Measurements from ENCODE around the gene KCTD11.

KCTD11 gene

DNA sequence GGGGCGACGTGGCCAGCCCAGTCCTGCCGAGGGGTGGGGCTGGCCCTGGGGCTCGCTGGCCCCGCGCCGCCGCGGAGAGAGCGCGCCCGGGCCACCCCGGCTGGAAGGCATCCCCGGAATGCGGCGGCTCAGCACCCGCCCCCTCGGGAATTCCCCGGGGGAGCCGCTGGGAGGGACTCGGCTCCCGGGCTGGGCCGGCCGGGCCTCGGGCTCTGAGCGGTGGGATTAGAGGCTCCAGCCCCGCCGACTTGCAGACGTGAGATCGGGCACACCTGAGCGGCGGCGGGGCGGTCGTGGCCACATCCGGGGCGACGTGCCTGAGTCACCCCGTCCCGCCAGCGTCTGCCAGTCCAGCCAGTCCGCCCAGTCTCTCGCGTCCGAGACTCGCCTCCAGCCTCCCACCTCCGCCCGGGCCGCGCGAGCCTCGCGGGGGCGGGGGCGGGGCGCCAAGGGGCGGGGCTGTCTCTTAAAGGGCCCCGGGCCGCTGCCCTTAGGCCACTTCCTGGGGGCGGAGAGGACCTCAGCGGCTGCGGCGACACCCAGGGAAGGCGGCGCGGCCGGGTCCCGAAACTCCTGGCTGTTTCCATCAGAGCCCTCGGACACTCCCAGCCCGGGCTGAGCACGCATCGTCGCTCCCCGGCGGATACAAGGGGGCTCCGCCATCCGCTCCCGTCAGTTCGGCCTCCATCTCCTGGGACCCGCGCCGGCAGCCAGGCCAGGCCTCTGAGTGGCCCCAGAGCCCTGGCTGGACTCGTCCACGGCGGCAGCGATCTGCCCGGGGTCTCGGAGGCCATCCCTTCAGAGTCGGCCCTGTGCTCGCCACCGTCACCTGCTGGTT lies at the start of gene KCTD11:
TSS of gene KCTD11 (plus strand) at position 498 of the 838 bp plus-strand sequence.
- DNase-seq (ENCODE audit: low read depth in 2 of 2, low spot score in 1 of 2) = peak in 1 of 2 donors; percentile 72

DNA sequence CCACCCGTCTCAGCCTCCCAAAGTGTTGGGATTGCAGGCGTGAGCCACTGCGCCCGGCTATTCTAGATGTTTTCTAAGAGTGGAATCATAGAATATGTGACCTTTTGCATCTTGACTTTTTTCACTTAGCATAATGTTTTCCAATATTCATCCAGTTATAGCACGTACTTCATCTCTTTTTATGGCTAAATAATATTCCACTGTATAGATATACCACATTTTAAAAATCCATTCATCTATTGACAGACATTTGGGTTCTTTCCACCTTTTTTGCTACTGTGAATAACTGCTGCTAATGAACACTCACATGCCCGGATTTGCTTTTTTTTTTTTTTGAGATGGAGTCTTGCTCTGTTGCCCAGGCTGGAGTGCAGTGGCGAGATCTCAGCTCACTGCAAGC lies 47.8 kb upstream of the KCTD11 start:
- no peak for DNase-seq (ENCODE audit: low read depth in 2 of 2, low spot score in 1 of 2)

DNA sequence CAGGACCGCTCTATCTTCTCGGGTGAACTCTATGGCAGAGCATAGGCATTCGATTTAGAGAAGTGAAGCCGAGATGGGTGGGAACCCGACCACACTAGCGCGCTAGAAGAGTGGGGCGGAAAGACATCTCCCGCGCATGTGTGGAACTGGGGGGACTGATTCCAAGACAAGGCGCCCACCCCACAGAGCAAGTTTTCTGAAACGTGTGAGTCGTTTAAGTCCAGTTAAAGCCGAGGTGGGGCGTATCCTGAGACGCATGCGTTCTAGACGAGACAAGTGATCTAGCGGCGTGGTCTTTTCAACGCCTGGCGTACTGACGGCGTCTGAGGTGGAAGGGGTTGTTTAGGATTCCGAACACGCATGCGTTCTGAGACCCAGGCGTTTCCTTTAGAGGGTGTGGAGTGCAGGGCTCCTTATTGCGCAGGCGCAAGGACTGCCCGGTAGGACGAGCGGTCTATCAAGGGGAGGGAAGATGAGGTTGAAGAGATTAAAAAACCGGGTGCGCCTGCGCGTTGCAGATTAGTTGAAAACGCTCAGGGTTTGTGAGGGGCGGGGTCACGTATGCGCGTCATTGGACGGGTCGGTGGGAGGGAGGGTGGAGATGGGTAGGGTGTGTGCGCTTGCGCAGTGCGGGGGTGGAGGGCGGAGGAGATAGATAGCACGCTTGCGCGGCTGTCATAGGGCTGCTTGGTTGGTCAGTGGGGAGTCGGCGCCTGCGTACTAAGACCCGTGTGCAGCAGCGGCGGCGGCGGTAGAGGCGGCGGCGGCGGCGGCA lies 44.9 kb upstream of the KCTD11 start, which contains the start of gene EIF5A:
TSS of gene EIF5A (plus strand) at position 718 of the 775 bp plus-strand sequence. CDS start 2,008 bp downstream, outside the sequence.
- DNase-seq (ENCODE audit: low read depth in 2 of 2, low spot score in 1 of 2) = peak; percentile 100

DNA sequence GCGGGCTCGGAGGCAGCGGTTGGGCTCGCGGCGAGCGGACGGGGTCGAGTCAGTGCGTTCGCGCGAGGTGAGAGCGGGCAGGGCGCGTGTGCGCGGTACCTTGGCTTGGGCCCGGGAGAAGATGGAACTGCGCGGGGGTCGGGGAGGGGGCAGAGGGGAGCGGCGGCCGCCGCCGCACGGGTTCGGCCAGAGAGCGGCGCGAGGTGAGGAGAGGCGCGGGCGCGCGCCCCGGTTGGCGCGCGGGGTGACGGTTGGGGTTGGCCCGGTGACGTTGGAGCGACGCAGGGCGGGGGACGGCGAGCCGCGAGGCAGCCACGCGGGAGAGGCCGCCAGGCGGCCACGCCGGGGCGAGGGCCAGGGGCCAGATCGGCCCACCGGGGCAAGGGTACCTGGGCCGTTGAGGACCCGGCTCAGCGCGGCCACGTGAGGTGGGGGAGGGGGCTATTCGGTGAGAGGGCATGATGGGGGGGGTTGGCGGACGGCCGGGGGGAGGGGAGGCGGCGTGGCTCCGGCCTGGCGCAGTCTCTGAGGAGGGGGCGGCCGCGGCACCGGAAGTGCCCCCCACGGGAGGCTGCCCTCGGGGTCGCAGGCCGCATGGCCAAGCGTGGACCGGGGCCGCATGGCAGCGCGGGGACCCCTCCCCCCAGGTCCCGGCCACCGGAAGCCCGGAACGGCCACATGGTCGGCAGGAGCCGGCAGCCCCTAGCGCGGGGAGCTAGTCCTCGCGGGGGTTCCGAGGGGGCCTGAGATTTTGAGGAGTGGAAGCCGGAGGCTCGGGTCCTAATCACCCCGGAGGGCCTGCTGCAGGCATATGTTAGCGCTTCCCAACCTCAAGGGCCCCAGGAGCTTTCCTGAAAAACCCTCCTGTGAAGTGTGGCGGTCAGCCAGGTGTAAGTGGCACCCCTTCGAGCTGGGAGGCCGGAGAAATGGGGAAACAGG lies 44.0 kb upstream of the KCTD11 start:
- peak in 1 of 2 donors; percentile 22 for DNase-seq (ENCODE audit: low read depth in 2 of 2, low spot score in 1 of 2)

DNA sequence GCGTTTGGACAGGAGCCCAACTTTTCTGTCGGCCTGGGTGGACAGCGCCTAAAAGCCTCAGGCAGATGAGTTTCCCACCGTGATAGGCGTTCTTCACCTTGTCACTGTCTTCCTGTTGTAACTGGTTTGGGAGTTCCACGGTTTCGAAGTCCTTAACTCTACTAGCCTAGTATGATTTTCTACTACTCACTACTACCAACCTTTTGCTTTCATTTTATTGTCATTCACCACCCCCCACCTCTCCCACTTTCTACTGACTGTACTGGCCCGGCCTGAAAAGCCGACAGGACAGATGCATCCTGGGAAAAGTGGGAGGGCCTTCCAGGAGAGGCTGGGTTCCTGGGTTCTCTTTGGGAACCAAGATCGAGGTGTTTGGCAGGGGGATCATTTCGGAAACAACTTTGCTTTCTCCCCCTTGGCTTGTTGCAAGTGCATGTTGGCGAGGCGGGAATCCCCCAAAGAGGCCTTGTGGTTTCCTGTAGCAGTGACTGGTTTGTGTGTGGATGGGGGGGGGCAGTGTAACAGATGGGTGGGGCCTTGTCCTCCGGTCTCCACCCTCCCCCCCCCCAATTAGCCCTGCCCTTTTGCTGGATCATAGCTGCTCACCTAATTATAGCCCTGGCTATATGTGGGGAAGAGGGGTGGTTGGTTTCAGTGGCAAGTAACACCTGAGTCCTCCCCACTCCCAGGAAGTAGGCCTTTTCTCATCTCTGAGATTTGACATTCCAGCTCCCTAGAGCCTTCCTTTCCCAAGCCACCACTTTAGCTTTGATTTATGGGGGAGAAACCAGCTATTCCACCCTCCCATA lies 43.1 kb upstream of the KCTD11 start:
- peak; percentile 72 to 85 for DNase-seq (ENCODE audit: low read depth in 2 of 2, low spot score in 1 of 2)

DNA sequence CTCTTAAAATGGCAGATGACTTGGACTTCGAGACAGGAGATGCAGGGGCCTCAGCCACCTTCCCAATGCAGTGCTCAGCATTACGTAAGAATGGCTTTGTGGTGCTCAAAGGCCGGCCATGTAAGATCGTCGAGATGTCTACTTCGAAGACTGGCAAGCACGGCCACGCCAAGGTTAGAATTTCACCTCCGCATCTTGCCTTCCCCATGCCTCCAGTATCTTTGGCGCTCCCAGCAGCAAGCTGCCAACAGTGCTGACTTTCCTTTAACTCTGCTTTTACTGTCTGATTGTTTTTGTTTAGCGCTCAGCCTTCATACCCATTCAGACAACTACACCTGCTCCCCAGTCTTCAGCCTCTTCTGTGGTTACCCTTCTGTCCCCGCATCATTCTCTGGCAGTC lies 42.3 kb upstream of the KCTD11 start:
- no peak for DNase-seq (ENCODE audit: low read depth in 2 of 2, low spot score in 1 of 2)

DNA sequence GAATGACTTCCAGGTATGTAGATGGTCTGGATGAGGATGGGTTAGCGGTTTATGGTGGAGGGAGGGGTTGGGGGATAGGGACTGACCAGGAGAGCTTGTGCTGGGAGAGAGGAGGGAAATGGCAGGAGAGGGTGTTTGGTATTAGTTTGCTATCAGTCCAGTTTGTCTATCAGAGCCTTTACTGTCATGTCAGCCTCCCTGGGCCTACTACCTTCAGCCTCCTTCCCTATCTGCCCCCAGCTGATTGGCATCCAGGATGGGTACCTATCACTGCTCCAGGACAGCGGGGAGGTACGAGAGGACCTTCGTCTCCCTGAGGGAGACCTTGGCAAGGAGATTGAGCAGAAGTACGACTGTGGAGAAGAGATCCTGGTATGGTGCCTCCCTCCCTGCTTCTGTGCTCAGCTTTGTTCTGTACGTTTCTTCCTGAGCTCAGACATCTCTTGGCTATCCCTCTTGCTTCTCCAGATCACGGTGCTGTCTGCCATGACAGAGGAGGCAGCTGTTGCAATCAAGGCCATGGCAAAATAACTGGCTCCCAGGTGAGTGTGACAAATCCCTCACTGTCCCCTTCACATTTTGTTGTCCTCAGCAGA lies 40.8 kb upstream of the KCTD11 start:
- no peak for DNase-seq (ENCODE audit: low read depth in 2 of 2, low spot score in 1 of 2)

DNA sequence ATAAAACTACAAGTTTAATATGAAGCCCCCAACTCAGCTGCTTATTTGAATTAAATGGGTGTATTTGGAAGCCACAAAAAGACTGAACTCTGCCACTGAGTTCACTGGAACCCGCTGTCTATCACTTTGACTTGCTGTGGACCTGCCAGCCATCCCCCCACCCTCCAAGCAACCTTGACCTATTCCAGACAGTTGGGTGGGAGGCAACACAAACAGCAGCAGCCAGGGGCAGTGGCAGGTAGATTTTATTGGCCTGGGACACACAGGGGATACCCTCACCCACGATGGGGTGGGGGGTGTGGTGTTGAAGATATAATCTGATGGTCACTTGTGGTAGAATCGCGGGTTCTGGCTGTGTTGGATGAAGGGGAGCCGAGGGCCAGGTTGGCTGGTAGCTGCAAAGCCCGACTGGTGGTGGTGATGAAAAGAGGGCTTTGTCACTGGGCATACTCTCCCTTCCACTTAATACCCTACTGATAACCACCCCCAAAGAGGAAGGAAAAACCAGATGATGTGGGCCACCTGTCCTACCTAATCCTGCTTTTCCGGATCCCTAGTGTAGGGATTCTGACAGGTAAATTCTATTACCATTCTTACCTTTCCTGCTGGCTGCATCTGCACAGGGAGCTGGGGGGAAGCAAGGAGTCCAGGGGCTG lies 39.4 kb upstream of the KCTD11 start:
- no peak for DNase-seq (ENCODE audit: low read depth in 2 of 2, low spot score in 1 of 2)

DNA sequence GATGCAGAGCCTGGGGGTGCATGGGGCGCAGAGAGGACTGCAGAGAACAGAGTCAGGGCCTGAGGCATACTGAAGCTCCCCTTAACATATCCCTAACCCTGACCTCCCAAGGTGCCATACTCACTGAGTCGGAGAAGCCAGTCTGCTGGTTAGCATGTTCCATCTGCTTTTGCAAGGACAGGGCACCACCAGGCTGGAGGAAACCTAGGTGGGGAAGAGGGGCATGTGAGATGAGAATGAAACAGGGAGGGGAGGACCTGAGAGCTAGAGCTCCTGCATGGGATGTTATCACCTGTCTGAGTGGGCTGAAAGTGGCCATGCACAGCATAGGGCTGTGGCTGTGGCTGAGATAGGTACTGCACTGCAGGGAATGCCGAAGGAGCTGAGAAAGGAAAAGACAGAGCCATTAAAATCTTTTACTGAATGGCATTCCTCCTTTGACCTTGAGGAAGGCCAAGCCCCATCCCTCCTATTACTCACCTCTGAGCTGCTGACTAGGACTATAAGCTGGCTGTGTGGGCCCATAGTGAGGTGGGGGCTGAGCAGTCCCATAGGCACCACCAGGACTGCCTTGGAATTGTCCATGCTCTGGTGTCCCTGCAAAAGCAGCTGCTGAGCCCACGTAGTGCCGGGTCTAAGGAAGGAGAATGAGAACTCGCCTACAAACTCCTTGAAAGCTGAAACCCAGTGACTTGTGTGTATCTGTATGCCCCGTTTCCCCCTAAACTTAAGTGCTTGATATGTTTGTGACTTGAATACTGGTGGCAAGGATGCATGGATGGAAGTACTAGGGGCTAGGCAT lies 38.7 kb upstream of the KCTD11 start:
- no peak for DNase-seq (ENCODE audit: low read depth in 2 of 2, low spot score in 1 of 2)

DNA sequence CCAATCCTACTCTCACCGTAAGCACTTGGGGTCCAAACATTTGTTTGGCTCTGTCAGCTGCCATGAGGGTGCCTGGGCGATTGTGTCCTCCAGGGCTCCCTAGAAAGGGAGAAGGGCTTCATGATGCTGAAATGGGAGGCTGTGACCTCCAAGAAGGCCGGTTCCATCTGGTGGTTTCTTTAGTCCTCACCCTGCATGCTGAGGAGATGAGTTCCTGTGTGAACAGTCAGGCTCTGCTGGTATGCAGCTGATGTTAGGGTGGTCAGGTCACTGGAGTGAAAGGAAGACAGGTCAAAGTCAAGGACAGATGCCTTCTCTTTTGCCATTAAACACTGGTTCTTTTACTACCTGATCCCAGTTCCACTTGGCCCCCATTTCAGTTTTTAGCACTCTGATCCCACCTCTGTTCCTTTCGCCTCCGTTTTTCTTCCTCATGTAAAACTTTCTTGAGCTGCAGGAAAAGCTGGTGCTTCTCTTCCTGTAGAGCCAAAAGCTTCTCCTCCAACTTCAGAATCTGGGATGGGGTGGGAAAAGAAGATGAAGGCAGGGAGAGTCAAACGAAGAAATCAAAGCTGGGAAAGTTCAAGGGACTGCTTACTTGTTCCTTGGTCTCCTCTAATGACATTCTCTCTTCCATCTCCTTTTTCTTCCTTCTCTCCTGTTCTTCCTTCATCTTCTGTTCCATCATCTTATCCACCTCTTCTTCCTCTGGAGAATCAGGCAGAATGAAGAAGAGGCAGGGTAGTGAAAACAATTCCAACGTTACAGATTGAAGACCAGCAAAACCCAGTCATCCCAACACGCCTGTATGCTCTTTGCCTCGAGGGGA lies 37.9 kb upstream of the KCTD11 start:
- no peak for DNase-seq (ENCODE audit: low read depth in 2 of 2, low spot score in 1 of 2)

DNA sequence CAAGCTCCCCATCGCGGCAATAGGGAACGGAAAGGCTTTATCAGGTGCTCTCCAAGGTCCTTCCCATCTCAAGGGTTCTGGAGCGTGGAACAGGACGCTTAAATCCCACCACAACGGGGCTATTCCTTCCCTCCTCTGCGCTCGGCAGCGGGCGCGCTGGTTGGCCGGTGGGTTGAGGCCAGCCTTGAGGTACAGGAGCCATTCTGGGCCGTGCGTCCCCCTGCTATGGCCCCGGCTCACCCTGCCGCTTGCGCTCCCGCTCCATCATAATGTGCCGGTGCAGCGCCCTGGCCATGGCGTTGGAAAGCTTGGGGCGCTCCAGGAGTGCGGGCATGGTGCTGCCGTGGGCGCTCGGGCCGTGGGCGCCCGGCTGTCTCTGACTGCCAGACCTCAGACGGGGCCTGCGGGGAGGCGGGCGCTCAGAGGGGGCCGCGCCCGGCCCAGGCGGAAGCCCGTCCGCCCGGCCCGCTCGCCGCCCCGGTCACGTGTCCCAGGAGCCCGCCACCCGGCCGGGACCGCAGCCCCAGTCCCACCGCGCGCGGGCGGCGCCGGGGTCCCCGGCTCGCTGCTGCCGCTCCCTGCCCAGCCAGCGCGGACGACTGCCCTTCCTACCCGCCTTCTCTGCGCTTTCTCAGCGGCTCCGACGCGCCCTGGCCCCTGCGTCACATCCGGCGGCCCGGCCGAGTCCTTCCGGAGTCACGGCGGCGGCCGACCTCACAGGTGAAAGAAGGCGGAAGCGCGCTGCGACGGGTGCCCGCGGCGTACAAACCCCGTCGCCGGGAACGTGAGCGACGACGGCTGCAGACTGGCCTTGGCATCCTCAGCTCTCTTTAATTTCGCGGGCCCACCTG lies 37.0 kb upstream of the KCTD11 start, which contains the start of gene GPS2:
TSS of gene GPS2 (minus strand) at position 642 of the 851 bp plus-strand sequence. CDS start at position 334, 308 bp downstream.
- DNase-seq (ENCODE audit: low read depth in 2 of 2, low spot score in 1 of 2) = peak; percentile 81 to 88

DNA sequence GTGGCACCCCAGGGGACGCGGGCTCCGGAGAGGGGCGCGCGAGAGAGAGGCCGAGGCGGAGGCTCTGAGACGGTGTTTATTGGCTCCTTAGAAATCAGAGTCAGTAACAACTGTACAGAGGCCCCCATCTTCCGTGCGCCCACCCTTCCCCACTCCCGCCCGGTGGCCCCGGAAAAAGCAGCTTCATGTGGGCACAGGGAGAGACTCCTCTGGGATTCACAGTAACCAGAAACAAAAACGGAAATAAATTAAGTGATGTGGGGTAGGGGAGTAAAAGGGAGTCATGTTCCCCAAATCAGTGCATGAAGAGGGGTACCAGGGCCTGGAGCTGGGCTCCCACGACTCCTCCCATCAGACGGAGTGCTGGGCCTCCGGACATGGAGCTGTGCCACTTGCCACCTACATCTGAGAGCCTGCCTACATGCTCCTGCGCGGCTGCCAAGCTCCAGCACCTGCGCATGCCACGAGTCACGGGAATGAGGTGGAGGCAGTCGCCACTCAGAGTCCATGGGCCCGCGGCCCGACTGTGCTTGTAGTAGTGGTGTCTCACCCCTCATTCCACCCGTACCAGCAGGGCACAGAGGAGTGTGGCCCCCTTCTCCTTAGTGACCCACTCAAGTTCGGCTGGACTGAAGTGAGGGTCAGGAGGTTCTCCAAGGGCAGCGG lies 36.3 kb upstream of the KCTD11 start:
- DNase-seq (ENCODE audit: low read depth in 2 of 2, low spot score in 1 of 2) = no peak

DNA sequence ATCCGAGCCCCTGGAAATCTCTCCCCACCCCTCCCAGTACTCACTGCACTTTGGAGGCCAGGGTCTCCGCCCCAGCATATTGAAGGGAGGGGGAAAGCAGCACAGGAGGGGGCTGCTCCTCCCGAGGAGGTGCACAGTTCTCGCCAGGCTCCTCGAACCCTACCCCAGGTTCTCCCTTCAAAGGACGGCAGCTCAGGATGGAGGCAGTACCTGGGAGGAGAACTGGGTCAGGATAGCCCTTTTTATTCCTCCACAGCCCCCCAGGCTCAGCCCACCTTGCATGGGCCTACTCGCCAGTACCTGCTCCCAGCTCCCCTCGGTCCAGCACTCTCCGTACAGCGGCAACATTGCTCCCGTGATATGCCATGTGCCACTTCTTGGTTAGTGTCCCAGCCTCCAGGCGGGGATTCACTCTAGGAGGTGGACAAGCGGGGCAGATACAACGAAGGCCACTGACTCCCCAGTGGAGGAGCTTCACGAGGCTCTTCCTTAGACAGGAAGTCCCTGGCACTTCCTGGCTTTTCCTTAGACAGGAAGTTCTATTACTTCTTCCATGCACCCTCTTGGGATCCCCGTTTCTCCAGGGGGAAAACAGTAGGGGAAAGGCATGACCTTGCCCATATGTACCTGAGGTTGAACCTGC lies 34.7 kb upstream of the KCTD11 start:
- no peak for DNase-seq (ENCODE audit: low read depth in 2 of 2, low spot score in 1 of 2)

DNA sequence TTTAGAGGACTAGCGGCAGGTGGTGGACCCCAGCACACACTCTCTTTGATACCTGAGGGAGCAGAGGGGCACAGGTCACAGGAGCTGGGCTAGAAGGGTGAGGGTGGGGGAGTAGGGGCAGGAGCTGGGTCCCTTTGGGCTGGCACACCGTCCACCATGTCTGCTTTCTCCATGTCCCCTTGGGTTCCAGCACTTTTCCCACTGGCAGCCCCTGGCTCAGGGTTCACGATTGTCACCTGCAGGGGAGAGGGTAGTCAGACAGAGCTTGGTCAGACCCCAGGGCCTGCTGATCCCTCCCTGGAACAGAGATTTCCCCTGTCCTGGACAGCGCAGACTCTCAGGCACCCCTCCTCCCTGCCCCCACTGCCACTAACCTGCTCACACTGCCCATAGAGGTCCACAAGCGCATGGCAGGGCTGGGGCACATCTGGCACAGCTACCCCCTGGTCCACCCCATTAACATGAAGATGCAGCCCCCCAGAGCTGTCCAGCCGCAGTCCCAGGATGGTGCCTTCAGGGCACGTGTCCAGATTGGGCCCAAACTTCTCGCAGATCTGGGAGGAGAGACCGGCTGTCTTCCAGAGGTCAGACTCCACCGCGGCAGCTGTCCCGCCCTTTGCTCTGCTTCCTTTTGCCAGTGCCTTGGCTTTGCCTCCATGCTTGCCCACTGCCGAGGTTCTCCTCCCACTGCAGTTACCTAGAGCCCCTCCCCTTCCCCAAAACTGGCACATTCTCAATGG lies 33.7 kb upstream of the KCTD11 start:
- DNase-seq (ENCODE audit: low read depth in 2 of 2, low spot score in 1 of 2) = no peak

DNA sequence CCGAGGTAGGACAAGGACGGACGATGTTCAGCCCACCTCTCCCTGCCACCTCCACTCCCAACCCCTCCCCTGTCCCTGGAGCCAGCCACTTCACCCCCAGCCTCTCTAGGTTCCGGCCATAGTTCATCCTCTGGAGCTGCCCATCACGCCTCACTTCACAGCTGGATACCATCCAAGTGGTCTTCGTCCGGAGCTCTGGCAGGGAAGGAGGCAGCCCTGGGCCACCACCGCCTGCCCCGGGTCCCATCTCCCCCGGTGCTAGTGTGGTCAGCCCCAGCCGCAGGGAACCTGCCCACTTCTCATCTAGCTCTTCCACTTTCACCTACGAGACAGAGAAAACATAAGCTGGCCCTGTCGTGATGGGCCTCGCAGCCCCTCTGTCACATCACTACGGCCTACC lies 30.5 kb upstream of the KCTD11 start:
- no peak for DNase-seq (ENCODE audit: low read depth in 2 of 2, low spot score in 1 of 2)

All from stimulated activated CD8-positive, alpha-beta memory T cell treated with anti-CD3 and anti-CD28 coated beads, Interleukin-4, amount 100 ng/mL, for 4 hours (primary cell).